Activated T-helper 1 cell treated with anti-CD3 and anti-CD28 coated beads, Interleukin-12 subunit alpha, Interleukin-12 subunit beta, Interleukin-2, Interleukin-4 antibody, amounts not matched to agents 30 ng/mL and 10 ng/mL and 1 ng/mL, durations not matched to agents 14 hours and 24 hours and 36 hours (primary cell): Measurements from ENCODE around the gene MXD1. TPM values are rescaled to one million over a fixed set of nuclear protein-coding genes. Genes with fewer than 3 reads are reported as not detected.

Experiments
- DNase-seq: peaks from one replicate; pipeline ENCODE4 v3.0.0; 2021; ENCODE audit warnings: low spot score
- H3K27ac Mint-ChIP-seq: one replicate; pipeline ENCODE4 v1.8.0; 2021; ENCODE audit warnings: mild to moderate bottlenecking, mixed read lengths
- H3K27me3 Mint-ChIP-seq: one replicate; pipeline ENCODE4 v1.8.0; 2022; ENCODE audit warnings: mild to moderate bottlenecking, moderate library complexity, mixed read lengths; ENCODE audit not compliant: insufficient read depth
- H3K36me3 Mint-ChIP-seq: one replicate; pipeline ENCODE4 v1.8.0; 2021; ENCODE audit warnings: low read depth, mixed read lengths
- H3K4me1 Mint-ChIP-seq: one replicate; pipeline ENCODE4 v1.8.0; 2021; ENCODE audit warnings: low read depth, mixed read lengths
- H3K4me3 Mint-ChIP-seq: one replicate; pipeline ENCODE4 v1.8.0; 2021; ENCODE audit warnings: mild to moderate bottlenecking, moderate library complexity, mixed read lengths
- H3K9me3 Mint-ChIP-seq: one replicate; pipeline ENCODE4 v1.8.0; 2021; ENCODE audit warnings: mixed read lengths
- intact Hi-C: fragments of 100-400 bp; cut with micrococcal nuclease; formaldehyde crosslinking; loops from one replicate; pipeline ENCODE4 v1.15.1; 2024
- total RNA-seq: library from RNA; stranded (reverse); gene quantifications from 2 replicates; pipeline ENCODE4 v1.2.3, GENCODE V29; 2022

MXD1 gene
- total RNA-seq, 1 donor from 2014 or later, result 16.0 TPM

GRCh38 chr2:69936906-69937305, 22.0 kb downstream of the MXD1 start:
- intact Hi-C loops, result no loop called here
- peaks cover 32% of the 10 kb centered on the region for H3K4me1 Mint-ChIP-seq
- no peaks in the 10 kb centered on the region for H3K27me3 Mint-ChIP-seq
- no peak for DNase-seq
- H3K4me3 Mint-ChIP-seq, result no peak overlapping the region
- no peaks in the 10 kb centered on the region for H3K9me3 Mint-ChIP-seq
- H3K36me3 Mint-ChIP-seq, result peaks cover 68% of the 10 kb centered on the region
- no peak overlapping the region for H3K27ac Mint-ChIP-seq

DNA sequence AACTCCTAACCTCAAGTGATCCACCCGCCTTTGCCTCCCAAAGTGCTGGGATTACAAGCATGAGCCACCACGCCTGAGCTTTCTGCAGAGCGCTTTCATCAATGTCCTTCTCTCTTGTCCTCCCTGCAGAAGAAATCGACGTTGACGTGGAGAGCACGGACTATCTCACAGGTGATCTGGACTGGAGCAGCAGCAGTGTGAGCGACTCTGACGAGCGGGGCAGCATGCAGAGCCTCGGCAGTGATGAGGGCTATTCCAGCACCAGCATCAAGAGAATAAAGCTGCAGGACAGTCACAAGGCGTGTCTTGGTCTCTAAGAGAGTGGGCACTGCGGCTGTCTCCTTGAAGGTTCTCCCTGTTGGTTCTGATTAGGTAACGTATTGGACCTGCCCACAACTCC, 23.1 kb downstream of the MXD1 start:
- H3K9me3 Mint-ChIP-seq, result no peaks in the 10 kb centered on the region
- H3K36me3 Mint-ChIP-seq, result peaks cover 74% of the 10 kb centered on the region
- intact Hi-C loops, result no loop called here
- H3K4me3 Mint-ChIP-seq, result no peak overlapping the region
- H3K4me1 Mint-ChIP-seq, result peaks cover 27% of the 10 kb centered on the region
- no peaks in the 10 kb centered on the region for H3K27me3 Mint-ChIP-seq
- no peak overlapping the region for H3K27ac Mint-ChIP-seq
- DNase-seq, result no peak

DNA sequence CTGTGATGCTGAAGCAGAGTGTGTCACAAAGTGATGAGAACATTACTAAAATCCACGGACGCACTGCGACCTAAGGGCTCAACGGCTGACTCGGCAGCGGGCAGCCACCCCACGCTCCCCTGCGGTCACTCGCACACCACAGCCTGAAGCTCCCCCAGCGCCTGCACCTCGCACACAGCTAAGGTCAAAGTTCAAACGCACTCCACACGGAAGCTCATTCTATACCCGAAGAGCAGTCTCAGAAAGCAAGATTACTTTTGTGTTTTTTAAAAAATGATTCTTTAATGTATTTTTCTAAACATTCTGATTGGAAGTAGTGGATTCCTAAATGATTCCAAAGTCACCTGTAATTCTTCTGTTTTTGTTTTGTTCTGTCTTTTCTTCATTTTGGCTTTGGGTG, 24.8 kb downstream of the MXD1 start:
- intact Hi-C loops, result no loop called here
- no peak for DNase-seq
- peaks cover 27% of the 10 kb centered on the region for H3K4me1 Mint-ChIP-seq
- H3K9me3 Mint-ChIP-seq, result no peaks in the 10 kb centered on the region
- H3K27ac Mint-ChIP-seq, result no peak overlapping the region
- H3K4me3 Mint-ChIP-seq, result no peak overlapping the region
- H3K36me3 Mint-ChIP-seq, result peaks cover 77% of the 10 kb centered on the region
- no peaks in the 10 kb centered on the region for H3K27me3 Mint-ChIP-seq

DNA sequence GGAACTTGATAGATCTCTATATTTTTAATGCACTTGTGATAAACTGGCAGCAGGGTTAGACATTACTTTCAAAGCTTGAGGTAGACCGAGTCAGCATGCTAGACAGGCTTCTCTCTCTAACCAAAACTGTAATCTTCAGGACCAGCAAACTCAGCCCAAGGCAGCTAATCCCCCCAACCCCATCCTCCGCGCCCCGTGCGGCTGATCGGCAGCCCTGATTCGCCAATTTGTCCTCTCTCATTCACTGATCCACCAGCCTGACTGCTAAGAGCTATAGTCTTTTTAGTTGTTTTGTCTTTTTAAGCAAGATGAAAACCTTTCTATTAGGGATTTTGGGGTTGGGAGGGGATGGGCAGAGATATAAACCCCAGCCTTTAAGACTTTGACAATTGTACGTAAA, 25.8 kb downstream of the MXD1 start:
- Mint-ChIP-seq H3K27me3 (no peaks in the 10 kb centered on the region), H3K4me1 (peaks cover 30% of the 10 kb centered on the region), H3K4me3 (no peak overlapping the region), H3K27ac (no peak overlapping the region), H3K9me3 (no peaks in the 10 kb centered on the region), H3K36me3 (peaks cover 71% of the 10 kb centered on the region)
- no peak for DNase-seq
- intact Hi-C loops, result no loop called here

DNA sequence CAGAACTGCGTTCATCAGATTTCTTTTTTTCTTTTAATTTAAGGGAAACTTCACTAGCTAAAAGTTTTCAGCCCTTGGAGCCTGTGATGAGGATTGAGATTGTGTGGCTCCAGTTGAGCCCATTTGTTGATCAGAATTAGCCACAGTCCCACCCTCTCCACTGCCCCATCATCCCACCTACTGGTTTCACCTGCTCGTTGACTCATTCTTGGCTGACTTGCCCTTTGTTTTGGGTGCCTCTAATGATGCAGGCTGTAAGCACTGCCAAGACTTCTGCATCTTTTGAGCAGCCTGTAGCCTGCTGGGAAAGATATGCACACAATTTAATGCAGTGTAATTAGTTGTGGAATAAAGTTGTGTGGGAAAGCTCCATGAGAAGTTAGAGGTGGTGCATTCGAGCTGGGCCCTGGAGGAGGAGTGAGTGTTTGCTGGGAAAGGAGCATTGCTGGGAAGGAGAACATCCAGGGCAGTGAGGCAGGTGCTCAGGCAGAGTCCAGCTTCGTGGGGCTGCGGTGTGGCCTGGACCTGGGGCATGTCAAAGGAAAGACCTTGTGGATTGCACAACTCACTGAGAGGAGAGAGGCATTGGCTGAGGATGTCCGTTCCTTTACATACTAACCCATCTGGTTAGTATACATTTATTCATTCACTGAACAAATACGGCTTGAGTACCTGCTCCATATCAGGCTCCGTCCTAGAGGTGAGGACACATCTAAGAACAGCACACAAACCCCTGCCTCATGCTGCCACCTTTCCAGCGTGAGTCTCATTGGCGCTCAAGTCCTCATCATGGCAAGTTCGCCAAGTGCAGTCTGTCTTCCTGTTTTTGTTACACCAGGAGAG, 28.3 kb downstream of the MXD1 start:
- peaks cover 4% of the 10 kb centered on the region for H3K9me3 Mint-ChIP-seq
- peaks cover 48% of the 10 kb centered on the region for H3K4me1 Mint-ChIP-seq
- intact Hi-C loops, result no loop called here
- peaks cover 53% of the 10 kb centered on the region for H3K36me3 Mint-ChIP-seq
- H3K27ac Mint-ChIP-seq, result peak overlapping the region; percentile 85
- H3K4me3 Mint-ChIP-seq, result no peak overlapping the region
- no peaks in the 10 kb centered on the region for H3K27me3 Mint-ChIP-seq
- no peak for DNase-seq

GRCh38 chr2:69943843-69944525, 29.1 kb downstream of the MXD1 start:
- Mint-ChIP-seq H3K27ac (no peak overlapping the region), H3K4me1 (peaks cover 50% of the 10 kb centered on the region), H3K4me3 (no peak overlapping the region), H3K36me3 (peaks cover 45% of the 10 kb centered on the region), H3K27me3 (peaks cover under 1% of the 10 kb centered on the region), H3K9me3 (peaks cover 4% of the 10 kb centered on the region)
- no peak for DNase-seq
- intact Hi-C loops, result no loop called here

GRCh38 chr2:69944756-69945155, 29.8 kb downstream of the MXD1 start:
- Mint-ChIP-seq H3K27me3 (peaks cover 2% of the 10 kb centered on the region), H3K27ac (peak overlapping the region; percentile 34), H3K4me3 (no peak overlapping the region), H3K36me3 (peaks cover 39% of the 10 kb centered on the region), H3K4me1 (peaks cover 52% of the 10 kb centered on the region), H3K9me3 (peaks cover 4% of the 10 kb centered on the region)
- DNase-seq, result no peak
- intact Hi-C loops, result no loop called here

DNA sequence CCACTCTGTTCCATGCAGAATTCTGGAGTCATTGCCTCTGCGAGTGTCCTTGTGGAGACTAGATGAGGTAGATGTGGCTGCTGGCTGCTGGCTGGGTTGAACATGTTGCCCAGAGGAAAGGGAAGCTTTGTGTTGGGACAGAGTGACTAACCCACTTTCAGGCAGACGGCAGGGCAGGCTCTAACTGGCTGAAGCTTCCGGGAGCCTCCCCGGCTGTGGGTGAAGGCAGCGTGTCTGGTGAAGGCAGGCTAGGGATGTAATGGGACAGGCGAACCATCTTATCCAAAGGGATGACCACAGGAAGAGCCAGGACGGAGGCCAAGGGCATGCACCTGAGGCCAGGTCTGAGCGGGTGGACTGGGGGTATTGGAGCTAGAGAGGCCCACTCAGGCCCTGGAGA, 30.5 kb downstream of the MXD1 start:
- Mint-ChIP-seq H3K27ac (peak overlapping the region; percentile 86), H3K27me3 (peaks cover 5% of the 10 kb centered on the region), H3K4me3 (peak overlapping the region; percentile 67), H3K9me3 (peaks cover 4% of the 10 kb centered on the region), H3K36me3 (peaks cover 32% of the 10 kb centered on the region), H3K4me1 (peaks cover 52% of the 10 kb centered on the region)
- no peak for DNase-seq
- intact Hi-C loops, result no loop called here

DNA sequence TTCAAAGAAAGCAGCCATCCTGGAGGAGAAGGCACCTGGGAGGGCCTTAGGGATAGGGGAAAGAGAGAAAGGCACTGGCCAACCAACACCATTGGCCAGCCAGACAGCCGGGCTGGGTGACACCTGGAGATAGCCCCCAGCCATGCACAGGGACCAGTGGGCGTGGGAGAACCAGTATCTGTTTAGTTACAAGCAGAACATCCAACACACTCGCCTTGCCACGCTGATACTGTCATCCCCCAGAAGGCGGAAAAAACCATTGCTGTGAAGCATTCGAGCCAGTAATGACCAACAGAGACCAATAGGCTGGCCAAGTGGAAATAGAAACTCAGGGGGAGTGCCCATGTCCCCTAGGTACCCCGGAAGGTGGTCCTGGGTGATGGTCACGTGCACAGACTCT, 31.0 kb downstream of the MXD1 start:
- intact Hi-C loops, result loop anchor here (1.0 to 2.0 kb wide), 6 partner anchors 12 to 244 kb away; no protein-coding TSS in a partner anchor
- Mint-ChIP-seq H3K9me3 (peaks cover 4% of the 10 kb centered on the region), H3K27me3 (peaks cover 5% of the 10 kb centered on the region), H3K27ac (peak overlapping the region; percentile 86), H3K4me1 (peaks cover 52% of the 10 kb centered on the region), H3K4me3 (peak overlapping the region; percentile 67), H3K36me3 (peaks cover 27% of the 10 kb centered on the region)
- DNase-seq, result no peak

DNA sequence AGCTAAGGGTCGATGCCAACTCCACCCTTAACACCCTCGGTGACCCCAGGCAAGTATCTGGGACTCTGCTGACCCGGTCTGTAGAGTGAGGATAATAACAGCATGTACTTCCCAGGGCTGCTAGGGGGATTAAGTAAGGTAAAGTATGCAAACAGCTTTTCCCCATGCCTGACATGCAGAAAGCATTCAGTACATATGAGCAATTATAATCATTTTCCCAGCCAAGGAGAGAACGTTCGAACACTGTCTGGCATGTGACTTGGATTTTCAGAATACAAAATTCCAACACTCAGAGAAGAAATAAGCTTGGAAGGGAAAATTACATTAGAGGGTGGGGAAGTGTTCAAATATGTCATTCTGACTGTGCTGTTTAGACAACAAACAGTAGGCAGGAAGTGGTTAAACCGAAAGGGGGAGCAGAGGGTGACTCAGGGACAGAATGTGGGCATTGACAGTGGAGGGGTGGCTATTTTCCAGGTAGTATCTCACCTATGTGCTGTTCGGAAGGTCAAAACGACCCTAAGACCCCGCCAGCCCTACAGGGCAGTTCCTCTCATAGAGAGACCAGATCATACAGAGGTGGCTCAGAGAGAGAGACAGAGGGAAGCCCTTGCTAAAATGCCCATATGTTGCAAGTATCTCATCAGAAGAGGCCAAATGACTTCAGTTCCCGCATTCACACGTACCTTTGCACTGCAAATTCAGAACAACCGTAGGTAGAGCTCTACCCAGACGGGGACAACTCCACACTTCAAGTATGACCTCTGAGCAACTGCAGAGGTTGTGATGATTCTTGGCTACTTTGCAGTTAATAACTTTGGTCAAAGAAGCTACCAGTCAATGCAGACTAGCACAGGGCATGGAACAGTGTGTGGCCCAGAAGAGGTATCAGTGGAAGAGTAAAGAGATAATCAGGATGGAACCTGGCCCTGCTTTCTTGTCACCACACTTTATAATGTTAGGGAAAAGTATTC, 31.7 kb downstream of the MXD1 start:
- peak; percentile 66 for DNase-seq
- Mint-ChIP-seq H3K27ac (peak overlapping the region; percentile 86), H3K4me3 (peak overlapping the region; percentile 67), H3K4me1 (peaks cover 52% of the 10 kb centered on the region), H3K36me3 (peaks cover 22% of the 10 kb centered on the region), H3K27me3 (peaks cover 5% of the 10 kb centered on the region), H3K9me3 (peaks cover 4% of the 10 kb centered on the region)
- intact Hi-C loops, result loop anchor here (1.0 to 2.0 kb wide), 6 partner anchors 12 to 244 kb away; no protein-coding TSS in a partner anchor

GRCh38 chr2:69947325-69947931, 32.5 kb downstream of the MXD1 start:
- peaks cover 15% of the 10 kb centered on the region for H3K36me3 Mint-ChIP-seq
- H3K27me3 Mint-ChIP-seq, result peaks cover 5% of the 10 kb centered on the region
- intact Hi-C loops, result loop anchor here (2.0 kb wide), 1 partner anchor 41 kb away; no protein-coding TSS in a partner anchor
- H3K4me1 Mint-ChIP-seq, result peaks cover 56% of the 10 kb centered on the region
- peak overlapping the region; percentile 67 for H3K4me3 Mint-ChIP-seq
- DNase-seq, result no peak
- peak overlapping the region; percentile 86 for H3K27ac Mint-ChIP-seq
- H3K9me3 Mint-ChIP-seq, result peaks cover 4% of the 10 kb centered on the region
